Renal cortical epithelial cell (primary cell): Measurements from ENCODE around the gene DRD5. TPM values are rescaled to one million over a fixed set of nuclear protein-coding genes. Genes with fewer than 3 reads are reported as not detected.

Experiments used
- DNase-seq: peaks from one replicate; pipeline ENCODE4 v3.0.0-alpha.2; 2011; ENCODE audit warnings: low read depth
- total RNA-seq: library from RNA; depleted of rRNA; stranded (reverse); fragments of >200 nt; gene quantifications from 2 replicates; pipeline ENCODE4 v1.2.3, GENCODE V29; 2014

DRD5 gene
- total RNA-seq, 1 donor from 2014 or later, result not detected

GRCh38 chr4:9816285-9816684 is 34.9 kb downstream of the DRD5 start:
- DNase-seq, result no peak

DNA sequence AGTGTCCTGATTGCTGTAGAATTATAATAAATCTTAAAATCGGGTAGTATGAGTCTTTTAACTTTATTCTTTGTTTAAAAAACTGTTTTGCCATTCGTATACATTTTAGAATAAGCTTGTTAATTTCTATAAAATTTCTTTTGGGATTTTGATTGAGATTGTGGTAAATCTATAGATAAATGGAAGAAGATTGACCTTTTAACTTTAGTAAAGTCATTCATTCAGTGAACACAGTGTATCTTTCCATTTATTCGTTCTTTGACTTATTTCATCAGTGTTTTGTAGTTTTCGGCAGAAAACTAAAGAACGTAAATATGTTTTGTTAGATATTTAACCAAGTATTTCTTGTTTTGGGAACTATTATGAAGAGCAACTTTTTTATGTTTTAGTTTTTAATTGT is 38.9 kb downstream of the DRD5 start:
- no peak for DNase-seq

DNA sequence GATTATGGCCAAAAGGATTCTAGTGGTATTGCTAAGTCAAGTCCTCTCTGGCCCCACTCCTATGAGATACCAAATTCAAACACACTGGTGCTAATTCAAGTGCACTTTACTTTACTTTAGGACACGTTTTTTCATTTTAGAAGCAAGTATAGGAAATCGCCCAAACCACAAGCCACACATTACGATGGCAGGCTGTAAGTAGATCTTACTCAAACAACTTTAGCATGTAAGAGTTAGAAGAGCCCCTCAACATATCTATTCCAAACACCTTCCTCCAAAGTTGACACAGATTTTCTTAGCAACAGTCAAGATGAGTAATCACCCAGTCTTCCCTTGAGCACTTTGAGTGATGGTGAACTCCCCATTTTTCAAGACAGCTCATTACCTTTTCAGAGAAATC is 43.6 kb downstream of the DRD5 start:
- DNase-seq, result no peak

DNA sequence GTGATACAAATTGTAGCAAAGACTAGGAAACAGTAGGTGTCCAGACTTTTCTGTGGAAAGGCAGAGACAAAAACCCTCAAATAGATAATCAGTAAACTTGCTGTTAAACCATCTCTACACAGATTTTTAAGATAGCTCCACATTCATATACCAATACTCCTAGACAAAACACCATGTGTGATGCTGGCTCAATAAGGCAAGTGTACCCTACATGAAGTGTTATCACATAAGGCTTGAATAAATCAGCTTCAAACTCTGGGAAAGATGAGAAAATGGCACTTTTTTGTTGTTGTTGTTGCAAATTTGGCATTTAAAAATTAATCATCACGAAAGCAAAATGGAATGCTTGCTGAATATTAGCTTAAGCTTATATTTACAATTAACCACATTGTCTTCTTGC is 45.1 kb downstream of the DRD5 start:
- DNase-seq, result no peak

DNA sequence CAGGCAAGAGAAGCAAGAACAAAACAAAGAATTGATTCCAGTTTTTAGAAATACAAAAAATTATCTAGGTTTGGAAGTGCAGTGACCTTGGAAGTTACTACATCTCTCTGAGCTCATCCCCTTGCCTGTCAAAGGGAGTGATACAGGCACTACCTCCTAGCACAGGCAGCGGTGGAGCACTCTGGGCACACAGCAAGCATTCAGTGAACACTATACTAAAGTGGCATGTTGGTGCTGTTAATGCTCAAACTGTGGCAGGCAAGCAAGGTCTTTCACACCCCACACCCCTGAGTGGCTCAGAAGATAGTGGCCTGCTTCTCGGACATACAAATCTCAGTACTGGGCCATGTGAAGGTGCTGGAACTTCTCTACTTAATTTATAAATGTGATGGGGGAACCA is 51.2 kb downstream of the DRD5 start:
- no peak for DNase-seq

- DNase-seq, result no peak
Observed at GRCh38 chr4:9833421-9833820, 52.0 kb downstream of the DRD5 start.

Other genes with a start within 250 kb of the DRD5 start
- 30.4 and 37.8 TPM in 2 replicates for gene SLC2A9, start 239.9 kb downstream of the DRD5 start, total RNA-seq